H9 (cell line): ENCODE data around the gene UMOD. TPM values are rescaled to one million over a fixed set of nuclear protein-coding genes. Genes with fewer than 3 reads are reported as not detected.

Experiments used
- DNase-seq: peaks from one replicate; pipeline ENCODE4 v3.0.0-alpha.2; 2017
- H2AFZ ChIP-seq: one replicate; pipeline ENCODE4 v1.6.1; 2013; ENCODE audit warnings: mild to moderate bottlenecking, low read length, control low read depth, moderate library complexity
- H2AK5ac ChIP-seq: 2 replicates; pipeline ENCODE4 v1.6.1; 2013; ENCODE audit warnings: low read length, control low read depth, mixed read lengths; ENCODE audit not compliant: insufficient read length
- H2BK120ac ChIP-seq: one replicate; pipeline ENCODE4 v1.6.1; 2013; ENCODE audit warnings: low read depth, mild to moderate bottlenecking, low read length, control low read depth, inconsistent platforms; ENCODE audit not compliant: poor library complexity, severe bottlenecking
- H2BK12ac ChIP-seq: 2 replicates; pipeline ENCODE4 v1.6.1; 2013; ENCODE audit warnings: low read length, control low read depth, mixed read lengths, low read depth; ENCODE audit not compliant: insufficient read length
- H2BK15ac ChIP-seq: 2 replicates; pipeline ENCODE4 v1.6.1; 2013; ENCODE audit warnings: low read depth, low read length, control low read depth
- H2BK20ac ChIP-seq: one replicate; pipeline ENCODE4 v1.6.1; 2013; ENCODE audit warnings: low read depth, mild to moderate bottlenecking, low read length, control low read depth, inconsistent platforms; ENCODE audit not compliant: poor library complexity, severe bottlenecking
- H2BK5ac ChIP-seq: 2 replicates; pipeline ENCODE4 v1.6.1; 2013; ENCODE audit warnings: low read length, control low read depth, mixed read lengths; ENCODE audit not compliant: insufficient read length
- H3K14ac ChIP-seq: 2 replicates; pipeline ENCODE4 v1.6.1; 2013; ENCODE audit warnings: low read length, control low read depth; ENCODE audit not compliant: insufficient read depth
- H3K18ac ChIP-seq: 2 replicates; pipeline ENCODE4 v1.6.1; 2013; ENCODE audit warnings: low read depth, mild to moderate bottlenecking, mixed read lengths, low read length, control low read depth; ENCODE audit not compliant: insufficient read length
- H3K23ac ChIP-seq: 2 replicates; pipeline ENCODE4 v1.6.1; 2013; ENCODE audit warnings: low read length, control low read depth, mixed read lengths, low read depth; ENCODE audit not compliant: insufficient read length
- H3K23me2 ChIP-seq: 2 replicates; pipeline ENCODE4 v1.6.1; 2013; ENCODE audit warnings: low read depth, mild to moderate bottlenecking, mixed read lengths, low read length, control low read depth; ENCODE audit not compliant: insufficient read length, poor library complexity, severe bottlenecking
- H3K27ac ChIP-seq: 2 replicates; pipeline ENCODE4 v1.5.1; 2013; ENCODE audit warnings: low read length, control low read depth, mixed read lengths, low read depth; ENCODE audit not compliant: insufficient read length
- H3K27me3 ChIP-seq: 2 replicates; pipeline ENCODE4 v1.6.1; 2013; ENCODE audit warnings: low read length, control low read depth, inconsistent platforms; ENCODE audit not compliant: insufficient read depth
- H3K4ac ChIP-seq: 2 replicates; pipeline ENCODE4 v1.6.1; 2013; ENCODE audit warnings: low read depth, mild to moderate bottlenecking, control low read depth, inconsistent platforms, low read length, moderate library complexity
- H3K4me1 ChIP-seq: 2 replicates; pipeline ENCODE4 v1.6.1; 2013; ENCODE audit warnings: low read length, control low read depth, inconsistent platforms; ENCODE audit not compliant: insufficient read depth
- H3K4me2 ChIP-seq: 2 replicates; pipeline ENCODE4 v1.6.1; 2013; ENCODE audit warnings: low read length, control low read depth, mixed read lengths; ENCODE audit not compliant: insufficient read length, insufficient read depth
- H3K56ac ChIP-seq: 2 replicates; pipeline ENCODE4 v1.6.1; 2013; ENCODE audit warnings: low read depth, mild to moderate bottlenecking, mixed read lengths, low read length, control low read depth; ENCODE audit not compliant: insufficient read length
- H3K79me1 ChIP-seq: 2 replicates; pipeline ENCODE4 v1.6.1; 2013; ENCODE audit warnings: low read depth, mild to moderate bottlenecking, moderate library complexity, low read length, control low read depth, inconsistent platforms; ENCODE audit not compliant: insufficient read depth, poor library complexity, severe bottlenecking
- H3K79me2 ChIP-seq: 2 replicates; pipeline ENCODE4 v1.6.1; 2013; ENCODE audit warnings: low read length, control low read depth, inconsistent platforms; ENCODE audit not compliant: insufficient read depth
- H3K9ac ChIP-seq: 2 replicates; pipeline ENCODE4 v1.6.1; 2013; ENCODE audit warnings: low read length, control low read depth, mixed read lengths; ENCODE audit not compliant: insufficient read length; ENCODE audit errors: extremely low read depth
- H3K9me3 ChIP-seq: one replicate; pipeline ENCODE4 v1.6.1; 2013; ENCODE audit warnings: low read depth, low read length, inconsistent platforms; ENCODE audit not compliant: control insufficient read depth
- H3T11ph ChIP-seq: one replicate; pipeline ENCODE4 v1.6.1; 2013; ENCODE audit warnings: mild to moderate bottlenecking, low read length, control low read depth, inconsistent platforms
- H4K20me1 ChIP-seq: one replicate; pipeline ENCODE4 v1.6.1; 2013; ENCODE audit not compliant: control insufficient read depth, insufficient read length, insufficient read depth
- H4K5ac ChIP-seq: 2 replicates; pipeline ENCODE4 v1.6.1; 2013; ENCODE audit warnings: low read depth, mild to moderate bottlenecking, mixed read lengths, low read length, control low read depth; ENCODE audit not compliant: insufficient read length
- H4K8ac ChIP-seq: replicated peaks from 2 replicates; pipeline ENCODE4 v1.6.1; 2013; ENCODE audit warnings: low read length, control low read depth, mixed read lengths, low read depth; ENCODE audit not compliant: insufficient read length
- H4K91ac ChIP-seq: 2 replicates; pipeline ENCODE4 v1.6.1; 2013; ENCODE audit warnings: low read depth, mild to moderate bottlenecking, moderate library complexity, mixed read lengths, low read length, control low read depth; ENCODE audit not compliant: insufficient read length
- H3K27ac Mint-ChIP-seq, 3 experiments: 2 replicates in 2 of 3; 3 replicates in 1 of 3; pipeline ENCODE4 v1.8.0; 2020 to 2021; ENCODE audit warnings: mixed read lengths in 3 of 3, mild to moderate bottlenecking in 1 of 3, moderate library complexity in 1 of 3
- H3K27me3 Mint-ChIP-seq: 2 replicates; pipeline ENCODE4 v1.8.0; 2021; ENCODE audit warnings: low read depth, mild to moderate bottlenecking, moderate library complexity, mixed read lengths
- H3K36me3 Mint-ChIP-seq, 3 experiments: 2 replicates in 2 of 3; 3 replicates in 1 of 3; pipeline ENCODE4 v1.8.0; 2020 to 2021; ENCODE audit warnings: low read depth in 3 of 3, mixed read lengths in 3 of 3; ENCODE audit not compliant: insufficient read depth in 1 of 3
- H3K4me1 Mint-ChIP-seq, 2 experiments: 2 replicates each; pipeline ENCODE4 v1.8.0; 2020; ENCODE audit warnings: mixed read lengths in 2 of 2
- H3K4me3 Mint-ChIP-seq, 2 experiments: 2 replicates in 1 of 2; 3 replicates in 1 of 2; pipeline ENCODE4 v1.8.0; 2020 to 2021; ENCODE audit warnings: mild to moderate bottlenecking in 2 of 2, mixed read lengths in 2 of 2, moderate library complexity in 1 of 2
- H3K9me3 Mint-ChIP-seq, 2 experiments: 2 replicates in 1 of 2; 3 replicates in 1 of 2; pipeline ENCODE4 v1.8.0; 2020; ENCODE audit warnings: mild to moderate bottlenecking in 2 of 2, mixed read lengths in 2 of 2, moderate library complexity in 1 of 2
- CTCF ChIP-seq: fragments of 200-600 bp; sonication (generic); conservative IDR thresholded peaks from 3 replicates; pipeline ENCODE4 v1.8.0; 2021; ENCODE audit warnings: antibody characterized with exemption, mild to moderate bottlenecking
- WGBS: extraction: QIAGEN DNeasy Blood & Tissue Kit; methylation state at CpG from one replicate; pipeline ENCODE4 v1.1.7; 2013; ENCODE audit warnings: missing lambda C conversion rate, low lambda C conversion rate, mixed read lengths; ENCODE audit not compliant: insufficient read length; ENCODE audit errors: extremely low coverage; 5-methylcytosine and 5-hydroxymethylcytosine counted together
- total RNA-seq: library from RNA; stranded (reverse); gene quantifications from 2 replicates; pipeline ENCODE4 v1.2.1, GENCODE V29; 2021

UMOD gene
- total RNA-seq, 1 experiment from 2014 or later, result not detected

- no peak overlapping the region for H3K4ac ChIP-seq
- TF ChIP-seq CTCF, result no peak
- no peak overlapping the region for H2BK20ac ChIP-seq
- H3K4me3 Mint-ChIP-seq, result no peak overlapping the region
- H3K79me2 ChIP-seq, result no peaks in the 10 kb centered on the region
- no peak overlapping the region for H2BK15ac ChIP-seq
- H2BK5ac ChIP-seq, result no peak overlapping the region
- H3K56ac ChIP-seq, result no peak overlapping the region
- no peak overlapping the region for H3K14ac ChIP-seq
- H4K91ac ChIP-seq, result no peak overlapping the region
- H2AK5ac ChIP-seq, result no peak overlapping the region
- no CpG with 5 or more reads among the region's 3 CpGs for WGBS
- H3K4me1 ChIP-seq, result peaks cover 6% of the 10 kb centered on the region
- H2BK120ac ChIP-seq, result no peak overlapping the region
- no peaks in the 10 kb centered on the region for H4K20me1 ChIP-seq
- H3K27ac ChIP-seq, result no peak overlapping the region
- no peaks in the 10 kb centered on the region for H3K79me1 ChIP-seq
- H2BK12ac ChIP-seq, result no peak overlapping the region
- H4K8ac ChIP-seq, result no peak overlapping the region
- no peak overlapping the region for H3T11ph ChIP-seq
- H3K18ac ChIP-seq, result no peak overlapping the region
- H2AFZ ChIP-seq, result no peak overlapping the region
- H3K27me3 Mint-ChIP-seq, result peaks cover 17% of the 10 kb centered on the region
- no peaks in the 10 kb centered on the region for H3K36me3 Mint-ChIP-seq
- H3K23me2 ChIP-seq, result no peaks in the 10 kb centered on the region
- no peak overlapping the region for H3K23ac ChIP-seq
- H3K9me3 ChIP-seq, result no peaks in the 10 kb centered on the region
- H3K27me3 ChIP-seq, result no peaks in the 10 kb centered on the region
- DNase-seq, result no peak
- H3K9ac ChIP-seq, result no peak overlapping the region
- peaks cover 0 to 4% of the 10 kb centered on the region in 2 experiments; a peak in 2 of 5 replicates for H3K9me3 Mint-ChIP-seq
- H3K4me1 Mint-ChIP-seq, result peaks cover 8 to 12% of the 10 kb centered on the region in 2 experiments; a peak in 2 of 4 replicates
- no peak overlapping the region for H3K27ac Mint-ChIP-seq
- no peak overlapping the region for H3K4me2 ChIP-seq
- H4K5ac ChIP-seq, result no peak overlapping the region
Observed at GRCh38 chr16:20314575-20314974, 37.9 kb downstream of the UMOD start.
